PC-9 (cell line): ENCODE data around the gene NXPH2. TPM values are rescaled to one million over a fixed set of nuclear protein-coding genes. Genes with fewer than 3 reads are reported as not detected.

Experiments used
- BruUV-seq: library from RNA; stranded (reverse); fragments of 400-500 nt; replicated peaks from 2 replicates; lab custom pipeline; 2021; lab: Mats Ljungman, UMichigan
- CTCF ChIA-PET: fragments of 300-600 bp; sonication (Branson Sonifier 250); formaldehyde crosslinking; loops from one replicate; lab custom pipeline; 2022; ENCODE audit warnings: antibody characterized with exemption; lab: Charles Lee
- POLR2A ChIA-PET: fragments of 300-600 bp; sonication (Branson Sonifier 250); formaldehyde crosslinking; loops from one replicate; lab custom pipeline; 2022; ENCODE audit warnings: antibody characterized with exemption; ENCODE audit not compliant: unreplicated experiment; lab: Charles Lee
- DNase-seq, 2 experiments: peaks; one replicate each; pipeline versions ENCODE4 v3.0.0 to v3.0.0-alpha.2; 2015 to 2022; ENCODE audit warnings: mixed read lengths in 1 of 2
- H2AFZ ChIP-seq: fragments of 200-600 bp; sonication (generic); 2 replicates; pipeline ENCODE4 v1.8.1; 2017; ENCODE audit warnings: antibody characterized with exemption
- H3F3A ChIP-seq: fragments of 200-600 bp; sonication (generic); 2 replicates; pipeline ENCODE4 v1.8.1; 2017; ENCODE audit warnings: antibody characterized with exemption, mild to moderate bottlenecking, low read depth; ENCODE audit not compliant: insufficient read depth
- H3K27ac ChIP-seq: fragments of 200-600 bp; sonication (generic); 2 replicates; pipeline ENCODE4 v1.6.1; 2016; ENCODE audit warnings: mixed run types
- H3K27me3 ChIP-seq: fragments of 200-600 bp; sonication (generic); 2 replicates; pipeline ENCODE4 v1.6.1; 2016; ENCODE audit warnings: low read depth, mixed run types; ENCODE audit not compliant: insufficient read depth
- H3K36me3 ChIP-seq: fragments of 200-600 bp; sonication (generic); 2 replicates; pipeline ENCODE4 v1.6.1; 2016; ENCODE audit warnings: low read depth, mixed run types
- H3K4me1 ChIP-seq: fragments of 200-600 bp; sonication (generic); replicated peaks from 2 replicates; pipeline ENCODE4 v1.6.1; 2016; ENCODE audit warnings: mixed run types; ENCODE audit not compliant: insufficient read depth
- H3K4me2 ChIP-seq: fragments of 200-600 bp; sonication (generic); 2 replicates; pipeline ENCODE4 v1.6.1; 2017; ENCODE audit warnings: mixed run types
- H3K4me3 ChIP-seq: fragments of 200-600 bp; sonication (generic); 2 replicates; pipeline ENCODE4 v1.6.1; 2016; ENCODE audit warnings: mixed run types
- H3K79me2 ChIP-seq: fragments of 200-600 bp; sonication (generic); 2 replicates; pipeline ENCODE4 v1.6.1; 2017; ENCODE audit warnings: low read depth, mixed run types
- H3K9me2 ChIP-seq: fragments of 200-600 bp; sonication (generic); 2 replicates; pipeline ENCODE4 v1.8.1; 2017; ENCODE audit warnings: mild to moderate bottlenecking; ENCODE audit not compliant: insufficient read depth
- H3K9me3 ChIP-seq: fragments of 200-600 bp; sonication (generic); 2 replicates; pipeline ENCODE4 v1.8.1; 2016; ENCODE audit warnings: low read depth; ENCODE audit not compliant: insufficient read depth
- H4K20me1 ChIP-seq: fragments of 200-600 bp; sonication (generic); 2 replicates; pipeline ENCODE4 v1.8.1; 2017; ENCODE audit not compliant: insufficient read depth
- CTCF ChIP-seq: fragments of 200-600 bp; sonication (generic); conservative IDR thresholded peaks from 2 replicates; pipeline ENCODE4 v1.6.1; 2017; ENCODE audit warnings: mixed run types, antibody characterized with exemption, mild to moderate bottlenecking, moderate library complexity
- EZH2 ChIP-seq: fragments of 200-600 bp; sonication (generic); IDR thresholded peaks from 2 replicates; pipeline ENCODE4 v1.8.0; 2017; ENCODE audit warnings: antibody characterized with exemption, low read depth
- intact Hi-C: fragments of 100-400 bp; cut with micrococcal nuclease; formaldehyde crosslinking; loops from one replicate; pipeline ENCODE4 v1.10.0; 2022; ENCODE audit not compliant: unreplicated experiment
- total RNA-seq: library from RNA; stranded (reverse); gene quantifications from 2 replicates; pipeline ENCODE4 v1.2.3, GENCODE V29; 2021

The NXPH2 gene
- total RNA-seq, 1 experiment from 2014 or later, result not detected

- Histone ChIP-seq H3K27me3 (no peaks in the 10 kb centered on the region), H3K4me3 (no peak overlapping the region), H3K9me3 (no peaks in the 10 kb centered on the region), H3F3A (no peaks in the 10 kb centered on the region), H3K27ac (no peak overlapping the region), H3K4me2 (no peak overlapping the region), H4K20me1 (no peaks in the 10 kb centered on the region), H3K9me2 (no peaks in the 10 kb centered on the region), H3K4me1 (no peaks in the 10 kb centered on the region), H3K79me2 (no peaks in the 10 kb centered on the region), H3K36me3 (no peaks in the 10 kb centered on the region), H2AFZ (no peak overlapping the region)
- intact Hi-C loops, result no loop called here
- CTCF ChIA-PET, result no interaction called here
- TF ChIP-seq CTCF (no peak), EZH2 (no peak)
- POLR2A ChIA-PET, result no interaction called here
- BruUV-seq, result no TSS peak
- DNase-seq, result peak in 1 of 2 experiments; percentile 43
Observed at GRCh38 chr2:138676619-138677021, 103.6 kb downstream of the NXPH2 start.

GRCh38 chr2:138671566-138671965 lies 108.6 kb downstream of the NXPH2 start:
- Histone ChIP-seq H3K36me3 (no peaks in the 10 kb centered on the region), H3K9me3 (no peaks in the 10 kb centered on the region), H4K20me1 (no peaks in the 10 kb centered on the region), H3K27me3 (no peaks in the 10 kb centered on the region), H3K79me2 (no peaks in the 10 kb centered on the region), H3K4me3 (no peak overlapping the region), H3K27ac (no peak overlapping the region), H2AFZ (no peak overlapping the region), H3K9me2 (no peaks in the 10 kb centered on the region), H3F3A (no peaks in the 10 kb centered on the region), H3K4me1 (no peaks in the 10 kb centered on the region), H3K4me2 (no peak overlapping the region)
- no TSS peak for BruUV-seq
- ChIA-PET CTCF (interaction anchor here (0.6 kb wide), 1 partner anchor 11 kb away, joined by 3 read pairs; no protein-coding TSS in a partner anchor), POLR2A (no interaction called here)
- intact Hi-C loops, result no loop called here
- no peak for TF ChIP-seq EZH2
- TF ChIP-seq CTCF, result no peak
- DNase-seq, result no peak

GRCh38 chr2:138670734-138671133 lies 109.5 kb downstream of the NXPH2 start:
- Histone ChIP-seq H3K79me2 (no peaks in the 10 kb centered on the region), H2AFZ (no peak overlapping the region), H3F3A (no peaks in the 10 kb centered on the region), H3K27ac (no peak overlapping the region), H3K4me1 (no peaks in the 10 kb centered on the region), H3K9me2 (no peaks in the 10 kb centered on the region), H4K20me1 (no peaks in the 10 kb centered on the region), H3K27me3 (no peaks in the 10 kb centered on the region), H3K36me3 (no peaks in the 10 kb centered on the region), H3K4me3 (no peak overlapping the region), H3K9me3 (peaks cover 3% of the 10 kb centered on the region; the same call in 1 of the 2 replicates), H3K4me2 (no peak overlapping the region)
- intact Hi-C loops, result no loop called here
- CTCF ChIA-PET, result no interaction called here
- DNase-seq, result no peak
- no TSS peak for BruUV-seq
- TF ChIP-seq CTCF, result no peak
- no peak for TF ChIP-seq EZH2
- POLR2A ChIA-PET, result no interaction called here
